ENCODE results near the gene TRABD.
A peak's percentile ranks its signal among the peaks of the same experiment; 100 is the strongest.

Gene TRABD

DNA sequence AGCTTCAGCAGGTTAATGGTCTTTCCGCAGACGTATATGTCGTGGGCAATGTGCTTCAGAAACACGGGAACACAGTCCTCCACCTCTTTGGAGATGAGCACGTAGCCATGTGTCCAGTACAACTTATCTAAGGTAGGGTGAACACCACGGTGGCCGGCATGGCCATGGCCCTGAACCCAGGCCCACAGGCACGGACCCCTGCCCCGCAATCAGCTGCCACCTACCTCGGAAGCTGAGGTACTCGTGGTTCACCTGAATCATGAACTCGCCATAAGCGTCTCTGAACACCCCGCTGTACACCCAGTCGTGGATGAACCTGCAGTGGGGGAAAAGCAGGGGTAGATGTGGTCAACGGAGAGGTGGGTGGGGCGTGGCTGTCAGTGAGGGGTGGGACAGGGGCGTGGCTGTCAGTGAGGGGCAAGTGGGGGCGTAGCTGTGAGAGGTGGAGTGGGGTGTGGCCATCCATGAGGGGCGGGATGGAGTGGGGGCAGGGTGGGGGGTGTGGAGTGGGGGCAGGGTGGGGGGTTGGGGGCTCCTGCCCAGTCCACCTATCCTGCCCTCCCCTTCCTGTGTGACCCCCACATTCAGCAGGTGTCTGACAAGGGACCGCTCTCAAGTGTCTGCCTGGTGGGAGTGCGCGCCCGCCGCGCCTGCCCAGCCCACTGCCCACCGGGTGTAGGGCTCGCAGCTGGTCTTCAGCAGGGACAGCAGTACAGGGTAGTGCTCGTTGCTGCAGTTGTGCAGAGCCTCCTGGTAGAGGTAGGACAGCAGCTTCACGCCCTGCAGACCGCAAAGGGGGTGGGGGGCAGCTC, 40.6 kb downstream of the TRABD start:
- Mint-ChIP-seq H3K4me1 (ENCODE audit: low read depth) (no peaks in the 10 kb centered on the region), H3K9me3 (no peaks in the 10 kb centered on the region), H3K4me3 (no peak overlapping the region), H3K36me3 (ENCODE audit: low read depth) (peaks cover 95% of the 10 kb centered on the region), H3K27me3 (no peaks in the 10 kb centered on the region), H3K27ac (no peak overlapping the region)
- intact Hi-C loops (cut with micrococcal nuclease) = no loop called here

DNA sequence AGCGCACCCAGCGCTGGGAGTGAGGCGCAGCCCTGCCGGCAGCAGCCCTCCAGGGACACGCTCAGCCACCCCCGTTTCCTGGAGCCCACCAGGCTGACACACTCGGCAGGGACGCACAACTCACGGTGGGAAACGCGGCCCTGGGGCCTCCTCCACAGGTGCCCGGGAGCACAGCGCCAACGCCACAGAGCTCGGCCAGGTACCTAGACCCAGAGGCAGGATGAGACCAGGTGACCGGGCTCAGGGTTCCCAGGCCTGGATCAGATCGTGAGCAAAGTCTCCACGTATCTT, 41.1 kb downstream of the TRABD start:
- Mint-ChIP-seq H3K4me1 (ENCODE audit: low read depth) (no peaks in the 10 kb centered on the region), H3K27ac (no peak overlapping the region)

DNA sequence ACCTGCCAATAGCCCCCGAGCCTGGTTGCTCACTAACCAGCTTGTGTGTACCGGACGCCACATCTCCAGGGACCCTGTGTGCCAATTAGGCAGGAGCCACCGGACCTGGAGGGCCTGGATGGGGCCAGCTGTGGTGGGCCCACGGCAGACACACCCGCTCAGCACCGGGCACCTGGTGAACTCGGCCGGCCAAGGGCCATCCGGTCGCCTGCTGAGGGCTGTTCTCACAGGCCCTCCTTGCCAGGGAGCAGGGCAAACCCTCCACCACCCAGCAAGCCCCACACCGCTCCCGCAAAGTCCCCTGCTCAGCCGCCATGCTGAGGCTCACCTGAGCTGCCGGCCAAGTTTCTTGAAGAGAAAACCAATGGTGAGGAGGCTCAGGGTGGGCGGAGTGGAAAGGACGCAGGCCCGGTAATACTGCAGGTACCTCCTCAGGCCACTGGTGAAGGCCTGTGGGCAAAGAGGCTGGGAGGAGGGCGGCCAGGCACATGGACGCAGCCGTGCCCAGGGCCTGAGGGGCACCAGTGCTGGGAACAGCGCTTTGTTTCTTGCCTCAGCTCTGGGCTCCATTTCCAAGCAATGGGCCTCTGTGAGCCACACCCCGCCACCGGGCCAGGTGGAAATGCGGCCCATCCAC, 42.0 kb downstream of the TRABD start:
- Mint-ChIP-seq H3K4me3 (no peak overlapping the region), H3K27me3 (no peaks in the 10 kb centered on the region), H3K4me1 (ENCODE audit: low read depth) (no peaks in the 10 kb centered on the region), H3K27ac (no peak overlapping the region), H3K36me3 (ENCODE audit: low read depth) (peaks cover 95% of the 10 kb centered on the region), H3K9me3 (no peaks in the 10 kb centered on the region)
- intact Hi-C loops (cut with micrococcal nuclease) = no loop called here

More for the DNA sequence above, 41.1 kb downstream of the TRABD start:
- intact Hi-C loops (cut with micrococcal nuclease) = no loop called here
- peaks cover 95% of the 10 kb centered on the region for H3K36me3 Mint-ChIP-seq (ENCODE audit: low read depth)
- H3K27me3 Mint-ChIP-seq = no peaks in the 10 kb centered on the region
- no peaks in the 10 kb centered on the region for H3K9me3 Mint-ChIP-seq
- no peak overlapping the region for H3K4me3 Mint-ChIP-seq

DNA sequence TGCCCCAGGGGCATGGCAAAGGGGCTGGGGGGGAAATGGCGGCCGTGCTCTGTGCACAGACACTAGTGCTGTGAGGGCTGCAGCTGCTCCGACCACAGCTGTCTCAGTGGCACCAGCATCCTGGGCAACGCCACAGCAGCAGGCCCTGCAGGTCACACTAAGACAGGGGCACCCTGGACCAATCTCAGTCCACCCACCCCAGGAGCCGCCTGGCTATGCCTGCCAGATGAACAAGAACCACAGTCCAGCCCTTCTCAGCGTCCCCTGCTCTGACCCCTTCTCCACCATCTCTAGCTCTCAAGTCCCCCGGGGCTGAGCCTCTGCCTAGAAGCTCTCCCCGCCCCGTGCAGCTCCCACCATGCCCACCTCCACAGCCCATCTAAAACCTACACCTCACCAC, 42.7 kb downstream of the TRABD start:
- Mint-ChIP-seq H3K27ac (no peak overlapping the region), H3K9me3 (no peaks in the 10 kb centered on the region), H3K4me3 (no peak overlapping the region), H3K36me3 (ENCODE audit: low read depth) (peaks cover 95% of the 10 kb centered on the region), H3K4me1 (ENCODE audit: low read depth) (no peaks in the 10 kb centered on the region), H3K27me3 (no peaks in the 10 kb centered on the region)
- intact Hi-C loops (cut with micrococcal nuclease) = no loop called here

DNA sequence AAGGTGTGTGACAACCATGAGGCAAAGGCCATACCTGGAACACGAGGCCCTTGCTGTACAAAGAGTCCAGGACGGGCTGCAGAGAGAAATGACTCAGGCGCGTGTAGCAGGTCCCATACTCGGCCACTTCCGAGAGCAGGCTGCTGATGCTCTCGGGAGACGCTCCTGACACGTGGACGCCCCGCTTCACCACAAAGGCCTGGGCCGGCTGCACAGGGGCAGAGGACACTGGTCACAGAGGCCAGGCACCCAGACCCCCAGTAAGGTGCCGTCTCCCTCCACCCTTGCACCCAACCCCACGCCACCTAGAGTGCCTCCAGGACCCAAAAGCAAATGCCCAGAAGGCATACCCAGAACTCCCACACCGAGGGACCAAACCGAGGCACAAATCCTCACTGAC, 43.7 kb downstream of the TRABD start:
- H3K27ac Mint-ChIP-seq = no peak overlapping the region
- H3K9me3 Mint-ChIP-seq = no peaks in the 10 kb centered on the region
- no peaks in the 10 kb centered on the region for H3K4me1 Mint-ChIP-seq (ENCODE audit: low read depth)
- peaks cover 95% of the 10 kb centered on the region for H3K36me3 Mint-ChIP-seq (ENCODE audit: low read depth)
- intact Hi-C loops (cut with micrococcal nuclease) = no loop called here
- H3K4me3 Mint-ChIP-seq = no peak overlapping the region
- no peaks in the 10 kb centered on the region for H3K27me3 Mint-ChIP-seq

DNA sequence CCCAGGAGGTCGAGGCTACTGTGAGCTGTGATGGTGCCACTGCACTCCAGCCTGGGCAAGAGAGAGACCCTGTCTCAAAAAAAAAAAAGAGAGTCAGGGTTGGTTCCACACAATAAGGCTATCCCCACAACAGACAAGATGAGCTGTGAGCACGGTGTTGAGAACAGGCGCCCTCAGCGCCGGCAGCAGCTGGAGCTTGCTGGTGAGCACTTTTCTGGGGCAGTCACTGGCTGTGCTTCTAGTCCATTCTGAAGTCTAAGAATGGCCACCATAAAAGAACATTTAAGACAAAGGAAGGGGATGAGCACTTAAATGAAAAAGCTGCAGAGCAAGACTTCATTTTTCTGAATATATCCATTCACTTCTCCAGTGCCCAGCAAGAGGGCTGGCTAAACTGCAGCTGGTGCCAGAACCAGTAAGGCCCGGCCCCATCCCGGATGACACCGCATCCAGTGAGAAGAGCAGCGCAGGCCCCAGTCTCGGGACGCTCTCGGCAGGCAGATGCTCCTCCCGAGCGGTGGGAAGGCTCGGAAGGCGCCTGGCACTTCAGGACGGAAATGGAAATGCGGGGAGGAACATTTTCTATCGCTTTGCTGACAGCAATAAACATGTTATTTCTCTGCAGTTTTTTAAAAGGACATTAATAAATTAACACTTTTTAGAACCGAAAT, 46.9 kb downstream of the TRABD start:
- H3K27ac Mint-ChIP-seq = no peak overlapping the region
- H3K27me3 Mint-ChIP-seq = no peaks in the 10 kb centered on the region
- H3K36me3 Mint-ChIP-seq (ENCODE audit: low read depth) = peaks cover 91% of the 10 kb centered on the region
- H3K4me3 Mint-ChIP-seq = no peak overlapping the region
- intact Hi-C loops (cut with micrococcal nuclease) = no loop called here
- no peaks in the 10 kb centered on the region for H3K4me1 Mint-ChIP-seq (ENCODE audit: low read depth)
- H3K9me3 Mint-ChIP-seq = no peaks in the 10 kb centered on the region

DNA sequence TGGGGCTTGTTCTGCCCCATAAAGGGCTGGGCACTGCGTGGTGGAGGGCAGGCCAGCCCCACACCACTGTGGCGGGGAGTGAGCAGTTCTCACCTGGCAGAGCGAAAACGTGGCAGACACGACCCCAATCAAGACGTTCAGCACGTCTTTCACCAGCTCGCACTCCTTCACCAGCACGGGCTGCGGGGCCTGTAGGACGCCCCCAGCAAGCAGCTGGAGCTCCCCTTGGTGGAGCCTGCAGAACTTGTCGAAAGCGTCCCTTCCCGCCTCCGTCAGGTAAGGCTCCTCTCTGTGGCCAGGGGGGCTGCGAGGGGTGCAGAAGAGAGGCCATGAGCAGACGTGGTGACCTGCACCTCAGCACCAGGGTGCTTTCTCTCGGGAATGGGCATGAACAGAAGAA, 47.5 kb downstream of the TRABD start:
- Mint-ChIP-seq H3K4me3 (no peak overlapping the region), H3K27ac (no peak overlapping the region), H3K4me1 (ENCODE audit: low read depth) (no peaks in the 10 kb centered on the region), H3K36me3 (ENCODE audit: low read depth) (peaks cover 91% of the 10 kb centered on the region), H3K27me3 (no peaks in the 10 kb centered on the region), H3K9me3 (no peaks in the 10 kb centered on the region)
- intact Hi-C loops (cut with micrococcal nuclease) = no loop called here

DNA sequence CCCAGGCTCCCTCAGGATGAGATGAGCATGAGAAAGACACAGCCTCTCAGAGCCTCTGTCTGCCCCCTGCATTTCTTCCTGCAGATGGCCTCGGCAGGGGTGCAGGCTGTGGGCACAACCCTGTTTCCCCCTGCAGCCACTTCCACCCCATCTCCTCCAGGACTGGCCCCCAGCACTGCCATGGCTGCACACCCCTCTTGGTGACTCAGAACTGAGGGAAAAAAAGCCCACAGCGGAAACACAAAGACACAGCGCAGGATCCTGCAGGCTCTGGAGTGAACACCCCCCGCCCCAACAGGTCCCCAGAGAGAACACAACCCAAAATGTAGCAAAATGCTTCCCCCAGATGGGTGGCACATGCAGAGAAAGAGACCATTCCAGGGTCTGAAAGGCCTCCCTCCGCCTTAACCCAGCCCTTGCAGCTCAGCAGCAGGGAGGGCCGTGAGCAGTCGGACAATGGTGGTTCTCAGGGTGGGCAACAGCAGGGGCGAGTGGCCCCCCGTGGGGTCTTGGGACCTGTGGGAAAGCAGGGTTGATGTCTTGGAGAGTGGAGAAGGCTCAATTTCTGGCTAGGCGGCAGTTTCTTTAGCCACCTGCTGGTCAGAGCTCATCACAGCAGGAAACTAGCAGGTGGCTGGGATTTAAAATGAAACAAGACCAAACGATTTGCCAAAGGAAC, 51.2 kb downstream of the TRABD start:
- H3K27ac Mint-ChIP-seq = no peak overlapping the region
- intact Hi-C loops (cut with micrococcal nuclease) = no loop called here

DNA sequence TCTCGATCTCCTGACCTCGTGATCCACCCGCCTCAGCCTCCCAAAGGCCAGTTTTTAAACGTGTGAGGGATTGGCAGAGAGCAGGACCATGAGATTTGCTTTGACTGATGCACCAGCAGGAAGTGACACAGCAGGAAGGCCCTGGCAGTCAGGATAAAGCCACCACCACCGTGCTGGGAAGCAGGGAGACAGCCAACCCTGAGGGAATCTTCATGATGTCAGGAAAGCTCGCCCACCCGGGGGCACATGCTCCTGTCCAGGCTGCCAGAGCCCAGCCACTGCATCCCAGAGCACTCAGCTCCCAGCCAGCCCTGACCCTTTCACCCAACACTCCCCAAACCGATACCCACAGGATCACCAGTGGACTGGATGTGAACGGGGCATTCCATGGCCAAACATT, 53.0 kb downstream of the TRABD start:
- Mint-ChIP-seq H3K4me1 (ENCODE audit: low read depth) (peaks cover 25% of the 10 kb centered on the region), H3K36me3 (ENCODE audit: low read depth) (peaks cover 64% of the 10 kb centered on the region), H3K27me3 (no peaks in the 10 kb centered on the region), H3K4me3 (no peak overlapping the region), H3K27ac (no peak overlapping the region), H3K9me3 (no peaks in the 10 kb centered on the region)
- intact Hi-C loops (cut with micrococcal nuclease) = no loop called here

More for the DNA sequence above, 51.2 kb downstream of the TRABD start:
- H3K9me3 Mint-ChIP-seq = no peaks in the 10 kb centered on the region
- no peaks in the 10 kb centered on the region for H3K27me3 Mint-ChIP-seq
- H3K4me1 Mint-ChIP-seq (ENCODE audit: low read depth) = peaks cover 8% of the 10 kb centered on the region
- H3K36me3 Mint-ChIP-seq (ENCODE audit: low read depth) = peaks cover 83% of the 10 kb centered on the region
- no peak overlapping the region for H3K4me3 Mint-ChIP-seq

DNA sequence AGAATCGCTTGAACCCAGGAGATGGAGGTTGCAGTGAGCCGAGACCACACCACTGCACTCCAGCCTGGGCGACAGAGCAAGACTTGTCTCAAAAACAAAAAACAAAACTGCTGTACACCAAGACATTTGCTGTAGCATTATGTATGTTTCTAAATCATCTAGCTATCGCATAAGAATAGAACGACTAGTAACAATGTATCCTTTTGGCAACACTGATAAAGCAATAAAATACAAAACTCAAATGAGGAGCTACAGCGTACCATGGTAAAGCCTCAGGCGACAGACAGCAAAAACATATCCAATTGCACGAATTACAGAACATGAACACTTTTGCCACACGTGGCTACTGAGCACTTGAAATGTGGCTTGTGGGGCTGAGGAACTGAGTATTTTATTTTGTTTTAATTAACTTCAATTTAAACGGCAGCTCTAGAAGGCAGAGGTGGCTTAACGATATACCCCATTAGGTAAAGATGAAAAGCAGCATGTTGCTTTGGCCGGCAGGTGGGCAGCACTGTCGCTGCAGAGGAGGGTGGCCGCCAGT, 56.8 kb downstream of the TRABD start:
- Mint-ChIP-seq H3K27me3 (no peaks in the 10 kb centered on the region), H3K4me3 (peak overlapping the region; percentile 97), H3K9me3 (no peaks in the 10 kb centered on the region), H3K27ac (no peak overlapping the region), H3K36me3 (ENCODE audit: low read depth) (peaks cover 62% of the 10 kb centered on the region), H3K4me1 (ENCODE audit: low read depth) (peaks cover 53% of the 10 kb centered on the region)
- intact Hi-C loops (cut with micrococcal nuclease) = loop anchor here (5.0 kb wide), 1 partner anchor 255 kb away; no protein-coding TSS in a partner anchor

DNA sequence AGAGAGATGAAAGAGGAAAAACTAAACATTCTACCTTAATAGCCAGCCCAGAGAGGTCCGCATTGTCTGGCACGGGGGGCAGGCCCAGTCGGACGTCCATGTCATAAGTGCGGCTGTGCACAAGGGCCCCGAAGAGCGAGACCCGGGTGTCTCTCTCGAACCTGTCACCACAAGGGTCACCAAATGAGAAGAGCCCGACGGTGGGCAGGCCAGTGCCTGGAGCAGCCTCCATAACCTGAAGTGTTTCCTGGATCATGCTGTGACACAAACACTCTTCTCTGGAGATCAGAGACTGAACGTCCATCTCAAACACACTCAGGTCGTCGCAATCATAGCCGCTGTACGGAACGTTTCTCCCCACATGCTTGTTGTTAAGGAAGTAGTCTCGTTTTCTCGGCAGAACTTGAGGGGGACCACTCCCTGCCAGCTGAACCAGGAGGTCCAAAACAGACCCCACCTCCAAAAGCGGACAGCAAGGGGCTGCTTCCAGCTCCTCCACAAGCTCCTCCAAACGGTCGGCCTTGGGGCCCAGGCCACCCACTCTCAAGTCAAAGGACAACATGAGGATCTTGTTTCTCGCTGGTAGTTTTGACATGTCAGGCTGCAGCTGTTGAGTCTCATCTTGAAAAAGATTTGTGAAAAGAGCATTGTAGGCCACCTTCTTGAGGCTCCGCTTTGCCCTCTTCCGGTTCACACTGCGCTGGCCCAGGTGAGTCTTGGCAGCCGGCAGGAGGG, 58.1 kb downstream of the TRABD start:
- peak overlapping the region; percentile 94 for H3K27ac Mint-ChIP-seq
- H3K4me1 Mint-ChIP-seq (ENCODE audit: low read depth) = peaks cover 61% of the 10 kb centered on the region
- H3K36me3 Mint-ChIP-seq (ENCODE audit: low read depth) = peaks cover 63% of the 10 kb centered on the region

DNA sequence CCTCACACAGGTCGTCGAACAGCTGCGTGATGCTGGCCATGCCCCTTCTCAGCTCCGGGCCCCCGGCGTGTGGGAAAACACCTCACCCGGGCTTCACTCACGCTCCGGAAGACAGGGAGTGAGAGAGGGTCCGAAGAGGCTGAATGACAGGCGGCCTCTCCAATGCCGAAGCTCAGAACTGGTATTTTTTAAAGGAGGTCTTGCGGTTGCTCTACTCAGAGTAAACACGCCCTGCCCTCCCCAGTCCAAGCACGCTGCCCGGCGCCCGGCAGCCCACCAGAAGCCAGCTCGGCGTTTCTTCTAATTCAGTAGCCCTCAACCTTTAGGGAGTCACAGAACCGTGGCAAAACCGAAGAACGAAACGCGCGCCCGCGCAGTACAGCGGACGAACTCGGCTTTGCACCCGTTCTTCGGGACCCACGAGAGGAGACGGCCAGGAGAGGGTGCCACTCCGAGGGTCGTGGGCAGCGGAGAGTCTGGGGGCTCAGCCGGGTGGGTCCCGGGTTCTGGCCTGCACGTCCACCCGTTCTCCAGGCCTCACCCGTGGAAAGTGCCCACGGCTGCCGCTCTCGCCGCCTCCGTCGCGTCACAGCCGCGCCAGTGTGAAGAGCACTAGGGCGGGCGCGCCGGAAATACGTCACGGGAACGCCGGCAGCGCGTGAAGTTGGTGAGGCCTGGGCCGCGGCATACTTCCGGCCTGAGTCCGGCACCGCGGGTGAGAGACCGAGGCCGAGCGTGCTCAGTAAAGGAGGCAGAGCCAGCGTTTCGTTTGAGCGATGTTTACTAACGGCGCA, 58.9 kb downstream of the TRABD start, which contains the start of gene TUBGCP6:
TUBGCP6 (minus strand) TSS at position 604 of the 794 bp plus-strand sequence; CDS start at position 40, 564 bp downstream.
- peak within 1 kb of the TSS; percentile 94 for H3K27ac Mint-ChIP-seq
- peak within 1 kb of the TSS; percentile 97 for H3K4me3 Mint-ChIP-seq
- H3K4me1 Mint-ChIP-seq (ENCODE audit: low read depth) = peaks cover 65% of the 10 kb centered on the region
- peaks cover 62% of the 10 kb centered on the region for H3K36me3 Mint-ChIP-seq (ENCODE audit: low read depth)
- intact Hi-C loops (cut with micrococcal nuclease) = loop anchor here (2.0 to 5.0 kb wide), 2 partner anchors 98 to 253 kb away; partner anchors contain the start of gene PPP6R2
- H3K27me3 Mint-ChIP-seq = no peaks in the 10 kb centered on the region
- no peaks in the 10 kb centered on the region for H3K9me3 Mint-ChIP-seq

More for the DNA sequence above, 58.1 kb downstream of the TRABD start:
- intact Hi-C loops (cut with micrococcal nuclease) = loop anchor here (2.0 to 5.0 kb wide), 2 partner anchors 99 to 253 kb away; partner anchors contain the start of gene PPP6R2
- Mint-ChIP-seq H3K9me3 (no peaks in the 10 kb centered on the region), H3K27me3 (no peaks in the 10 kb centered on the region), H3K4me3 (peak overlapping the region; percentile 97)
